HG02798 (cell line): ENCODE measurements around the gene DDOST.
A peak's percentile ranks its signal among the peaks of the same experiment; 100 is the strongest.

Source experiments
- ATAC-seq: cut with Tn5 transposase; IDR thresholded peaks from one replicate; pipeline ENCODE4 v1.9.1; 2021; ENCODE audit warnings: mild to moderate bottlenecking; ENCODE audit not compliant: unreplicated experiment, poor library complexity

DDOST gene

GRCh38 chr1:20663365-20663764 is 2.2 kb upstream of the DDOST start:
- no peak for ATAC-seq

- ATAC-seq, result no peak
Measured at GRCh38 chr1:20662110-20662475, 924 bp upstream of the DDOST start.

GRCh38 chr1:20660847-20661206 is 342 bp downstream of the DDOST start:
- peak; percentile 0 for ATAC-seq

- ATAC-seq, result no peak
Measured at GRCh38 chr1:20660363-20660762, 806 bp downstream of the DDOST start.

GRCh38 chr1:20658166-20658915 is 2.8 kb downstream of the DDOST start:
- no peak for ATAC-seq

- no peak for ATAC-seq
Measured at GRCh38 chr1:20657024-20657423, 4.1 kb downstream of the DDOST start.

- no peak for ATAC-seq
Measured at GRCh38 chr1:20654104-20654690, 7.0 kb downstream of the DDOST start.

- no peak for ATAC-seq
Measured at GRCh38 chr1:20652300-20652699, 8.9 kb downstream of the DDOST start.

GRCh38 chr1:20648946-20649345 is 12.2 kb downstream of the DDOST start:
- ATAC-seq, result no peak

GRCh38 chr1:20648438-20648837 is 12.7 kb downstream of the DDOST start:
- no peak for ATAC-seq

- no peak for ATAC-seq
Measured at GRCh38 chr1:20645414-20645813, 15.8 kb downstream of the DDOST start.

GRCh38 chr1:20644416-20644815 is 16.8 kb downstream of the DDOST start:
- ATAC-seq, result no peak

- no peak for ATAC-seq
Measured at GRCh38 chr1:20643080-20643479, 18.1 kb downstream of the DDOST start.

- ATAC-seq, result no peak
Measured at GRCh38 chr1:20641975-20642374, 19.2 kb downstream of the DDOST start.

- no peak for ATAC-seq
Measured at GRCh38 chr1:20640183-20640597, 21.0 kb downstream of the DDOST start.

GRCh38 chr1:20636785-20637347 is 24.3 kb downstream of the DDOST start:
- ATAC-seq, result no peak

- ATAC-seq, result no peak
Measured at GRCh38 chr1:20634594-20635084, 26.5 kb downstream of the DDOST start.

GRCh38 chr1:20634065-20634593 is 27.0 kb downstream of the DDOST start:
- ATAC-seq, result no peak

GRCh38 chr1:20633190-20634064 is 27.7 kb downstream of the DDOST start, which contains the start of gene PINK1:
TSS of gene PINK1 (plus strand) at chr1:20633458. CDS start at chr1:20633549, 91 bp downstream.
- ATAC-seq, result peak; percentile 76

GRCh38 chr1:20632386-20632785 is 28.8 kb downstream of the DDOST start:
- no peak for ATAC-seq
